ENCODE measurements around the gene ADA. TPM values are rescaled to one million over a fixed set of nuclear protein-coding genes. Genes with fewer than 3 reads are reported as not detected.
A peak's percentile ranks its signal among the peaks of the same experiment; 100 is the strongest.

The ADA gene
- total RNA-seq, 1 experiment from 2014 or later: 5.1 TPM

- CTCF ChIA-PET: interaction anchor here (0.7 to 1.9 kb wide), 2 partner anchors 10 to 13 kb away, joined by 3 to 10 read pairs; no protein-coding TSS in a partner anchor
- Mint-ChIP-seq H3K27ac (ENCODE audit: low read depth, unreplicated experiment) (peak overlapping the region; percentile 15), H3K27me3 (ENCODE audit: insufficient read depth, unreplicated experiment) (no peaks in the 10 kb centered on the region), H3K4me1 (ENCODE audit: insufficient read depth, unreplicated experiment) (peaks cover 12% of the 10 kb centered on the region), H3K4me3 (ENCODE audit: unreplicated experiment) (no peak overlapping the region), H3K36me3 (ENCODE audit: insufficient read depth, unreplicated experiment) (no peaks in the 10 kb centered on the region), H3K9me3 (ENCODE audit: unreplicated experiment) (no peaks in the 10 kb centered on the region)
- no peak for DNase-seq (ENCODE audit: unreplicated experiment)
- intact Hi-C loops (cut with micrococcal nuclease): loop anchor here (10.0 kb wide), 2 partner anchors 126 to 386 kb away; partner anchors contain the start of genes OSER1 and TTPAL
- no peak for TF ChIP-seq CTCF (IDR thresholded peaks at IDR 0.05; ENCODE audit: unreplicated experiment)
- POLR2A ChIA-PET: interaction anchor here (0.6 kb wide), 1 partner anchor 109 kb away, joined by 3 read pairs; no protein-coding TSS in a partner anchor
- no TSS peak for BruUV-seq (replicated peaks)
These were observed 51.2 kb downstream of the ADA start for GRCh38 chr20:44600301-44600700.

GRCh38 chr20:44599715-44600114 lies 51.8 kb downstream of the ADA start:
- Mint-ChIP-seq H3K27ac (ENCODE audit: low read depth, unreplicated experiment) (no peak overlapping the region), H3K4me3 (ENCODE audit: unreplicated experiment) (no peak overlapping the region), H3K4me1 (ENCODE audit: insufficient read depth, unreplicated experiment) (peaks cover 12% of the 10 kb centered on the region), H3K9me3 (ENCODE audit: unreplicated experiment) (no peaks in the 10 kb centered on the region), H3K27me3 (ENCODE audit: insufficient read depth, unreplicated experiment) (no peaks in the 10 kb centered on the region), H3K36me3 (ENCODE audit: insufficient read depth, unreplicated experiment) (no peaks in the 10 kb centered on the region)
- TF ChIP-seq CTCF (IDR thresholded peaks at IDR 0.05; ENCODE audit: unreplicated experiment): no peak
- CTCF ChIA-PET: interaction anchor here (0.6 to 2.8 kb wide), 3 partner anchors 68 to 199 kb away, joined by 3 to 8 read pairs (median 3); no protein-coding TSS in a partner anchor
- no peak for DNase-seq (ENCODE audit: unreplicated experiment)
- no TSS peak for BruUV-seq (replicated peaks)
- intact Hi-C loops (cut with micrococcal nuclease): loop anchor here (10.0 kb wide), 2 partner anchors 125 to 385 kb away; partner anchors contain the start of genes OSER1 and TTPAL
- POLR2A ChIA-PET: interaction anchor here (0.6 kb wide), 1 partner anchor 108 kb away, joined by 3 read pairs; no protein-coding TSS in a partner anchor

GRCh38 chr20:44598423-44599305 lies 52.8 kb downstream of the ADA start:
- TF ChIP-seq CTCF (IDR thresholded peaks at IDR 0.05; ENCODE audit: unreplicated experiment): no peak
- POLR2A ChIA-PET: interaction anchor here (0.8 to 0.9 kb wide), 2 partner anchors 26 to 28 kb away, joined by 3 read pairs; no protein-coding TSS in a partner anchor
- Mint-ChIP-seq H3K36me3 (ENCODE audit: insufficient read depth, unreplicated experiment) (no peaks in the 10 kb centered on the region), H3K9me3 (ENCODE audit: unreplicated experiment) (no peaks in the 10 kb centered on the region), H3K4me1 (ENCODE audit: insufficient read depth, unreplicated experiment) (peaks cover 12% of the 10 kb centered on the region), H3K27ac (ENCODE audit: low read depth, unreplicated experiment) (no peak overlapping the region), H3K4me3 (ENCODE audit: unreplicated experiment) (no peak overlapping the region), H3K27me3 (ENCODE audit: insufficient read depth, unreplicated experiment) (no peaks in the 10 kb centered on the region)
- intact Hi-C loops (cut with micrococcal nuclease): no loop called here
- no peak for DNase-seq (ENCODE audit: unreplicated experiment)
- BruUV-seq (replicated peaks): no TSS peak
- CTCF ChIA-PET: interaction anchor here (0.5 to 2.8 kb wide), 12 partner anchors 10 to 1374 kb away, joined by 3 to 8 read pairs (median 3); no protein-coding TSS in a partner anchor

GRCh38 chr20:44597930-44598329 lies 53.6 kb downstream of the ADA start:
- Mint-ChIP-seq H3K27me3 (ENCODE audit: insufficient read depth, unreplicated experiment) (no peaks in the 10 kb centered on the region), H3K36me3 (ENCODE audit: insufficient read depth, unreplicated experiment) (no peaks in the 10 kb centered on the region), H3K4me1 (ENCODE audit: insufficient read depth, unreplicated experiment) (peaks cover 12% of the 10 kb centered on the region), H3K9me3 (ENCODE audit: unreplicated experiment) (no peaks in the 10 kb centered on the region), H3K4me3 (ENCODE audit: unreplicated experiment) (no peak overlapping the region), H3K27ac (ENCODE audit: low read depth, unreplicated experiment) (no peak overlapping the region)
- ChIA-PET POLR2A (interaction anchor here (0.8 kb wide), 1 partner anchor 27 kb away, joined by 3 read pairs; no protein-coding TSS in a partner anchor), CTCF (interaction anchor here (0.6 to 2.8 kb wide), 9 partner anchors 9 to 121 kb away, joined by 3 to 8 read pairs (median 4); no protein-coding TSS in a partner anchor)
- intact Hi-C loops (cut with micrococcal nuclease): no loop called here
- TF ChIP-seq CTCF (IDR thresholded peaks at IDR 0.05; ENCODE audit: unreplicated experiment): no peak
- no peak for DNase-seq (ENCODE audit: unreplicated experiment)
- no TSS peak for BruUV-seq (replicated peaks)

All from MCF 10A (cell line).